GM19467 (cell line): ENCODE data around the gene FUOM.

Experiments
- ATAC-seq: cut with Tn5 transposase; IDR thresholded peaks from one replicate; pipeline ENCODE4 v1.9.1; 2021; ENCODE audit warnings: mild to moderate bottlenecking, moderate library complexity; ENCODE audit not compliant: unreplicated experiment

Gene FUOM

GRCh38 chr10:133353202-133353959, 4.4 kb downstream of the FUOM start:
- no peak for ATAC-seq

GRCh38 chr10:133351408-133352318, 6.2 kb downstream of the FUOM start:
- no peak for ATAC-seq

GRCh38 chr10:133350950-133351329, 6.9 kb downstream of the FUOM start:
- ATAC-seq = no peak

- ATAC-seq = no peak
Measured at GRCh38 chr10:133350283-133350949, 7.4 kb downstream of the FUOM start.

- no peak for ATAC-seq
Measured at GRCh38 chr10:133349577-133350011, 8.2 kb downstream of the FUOM start.

GRCh38 chr10:133349160-133349568, 8.7 kb downstream of the FUOM start:
- no peak for ATAC-seq

- no peak for ATAC-seq
Measured at GRCh38 chr10:133347710-133348517, 9.9 kb downstream of the FUOM start.

- no peak for ATAC-seq
Measured at GRCh38 chr10:133346413-133346812, 11.4 kb downstream of the FUOM start.

GRCh38 chr10:133344236-133344635, 13.6 kb downstream of the FUOM start:
- ATAC-seq = no peak

GRCh38 chr10:133343558-133343957, 14.3 kb downstream of the FUOM start:
- no peak for ATAC-seq

- no peak for ATAC-seq
Measured at GRCh38 chr10:133342942-133343341, 14.9 kb downstream of the FUOM start.

GRCh38 chr10:133341983-133342382, 15.8 kb downstream of the FUOM start:
- ATAC-seq = no peak

- ATAC-seq = no peak
Measured at GRCh38 chr10:133339708-133340380, 18.0 kb downstream of the FUOM start.

GRCh38 chr10:133338080-133339071, 19.4 kb downstream of the FUOM start:
- no peak for ATAC-seq

- ATAC-seq = no peak
Measured at GRCh38 chr10:133337370-133337725, 20.5 kb downstream of the FUOM start.

- no peak for ATAC-seq
Measured at GRCh38 chr10:133336577-133337369, 21.0 kb downstream of the FUOM start, which contains the start of gene CALY. TSS of gene CALY (minus strand) at chr10:133336896. CDS start at chr10:133328989, 7,907 bp downstream.

GRCh38 chr10:133336118-133336576, 21.7 kb downstream of the FUOM start:
- ATAC-seq = no peak
